PC-9 (cell line): ENCODE results near the gene CNRIP1.

Experiments
- CTCF ChIP-seq: fragments of 200-600 bp; sonication (generic); conservative IDR thresholded peaks from 2 replicates; pipeline ENCODE4 v1.6.1; 2017; ENCODE audit warnings: mixed run types, antibody characterized with exemption, mild to moderate bottlenecking, moderate library complexity
- EZH2 ChIP-seq: fragments of 200-600 bp; sonication (generic); IDR thresholded peaks from 2 replicates; pipeline ENCODE4 v1.8.0; 2017; ENCODE audit warnings: antibody characterized with exemption, low read depth

GRCh38 chr2:68302281-68302875, 17.4 kb downstream of the CNRIP1 start:
- no peak for TF ChIP-seq CTCF
- no peak for TF ChIP-seq EZH2
